ENCODE measurements around the gene SLC39A8. TPM values are rescaled to one million over a fixed set of nuclear protein-coding genes. Genes with fewer than 3 reads are reported as not detected.

The SLC39A8 gene
- total and polyA plus RNA-seq, 12 donors: 2.0 to 24.2 (median 8.2) TPM

GRCh38 chr4:102263024-102263787 lies 82.1 kb downstream of the SLC39A8 start:
- no peaks in the 10 kb centered on the region for H3K27me3 ChIP-seq
- H3K4me3 ChIP-seq: no peak overlapping the region
- H3K9me3 ChIP-seq (replicated peaks in 1 of 3): no peaks in the 10 kb centered on the region
- peak in 1 of 7 donors; percentile 4 for DNase-seq
- no peaks in the 10 kb centered on the region for H3K36me3 ChIP-seq (replicated peaks in 1 of 2)
- no peak overlapping the region for H3K27ac ChIP-seq
- WGBS, 4 donors: 45 to 54% (median 48%) methylated on average over 3 of the region's 3 CpGs
- TF ChIP-seq CTCF (IDR thresholded peaks at IDR 0.05) (peak; percentile 21 to 62 (median 48)), POLR2A (IDR thresholded peaks at IDR 0.05) (no peak)
- intact Hi-C loops (cut with DNase I): no loop called here
- H3K4me1 ChIP-seq (replicated peaks in 1 of 2): no peaks in the 10 kb centered on the region

DNA sequence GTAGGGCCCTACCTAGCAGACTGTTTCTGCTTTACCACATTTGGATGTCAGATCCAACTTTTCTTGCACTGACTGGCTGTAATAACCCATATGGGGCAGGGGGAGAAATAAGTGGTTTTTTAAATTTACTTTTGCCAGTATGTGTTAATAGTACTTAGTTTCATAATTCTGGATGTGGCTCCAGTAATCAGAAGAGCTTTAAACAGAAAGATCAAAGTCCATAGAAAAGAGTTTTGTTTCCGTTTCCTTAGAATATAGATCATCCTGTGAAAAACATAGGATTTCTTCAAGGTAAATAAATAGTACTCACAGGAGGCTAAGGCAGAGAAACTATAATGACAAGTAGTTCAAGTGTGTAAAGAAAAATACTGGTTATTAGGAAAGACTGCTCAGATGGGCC lies 85.6 kb downstream of the SLC39A8 start:
- 89 to 98% (median 92%) methylated on average over 1 of the region's 1 CpG for WGBS, 4 donors
- Histone ChIP-seq H3K27me3 (no peaks in the 10 kb centered on the region), H3K27ac (no peak overlapping the region), H3K36me3 (replicated peaks in 1 of 2) (no peaks in the 10 kb centered on the region), H3K9me3 (replicated peaks in 1 of 3) (no peaks in the 10 kb centered on the region), H3K4me3 (no peak overlapping the region), H3K4me1 (replicated peaks in 1 of 2) (no peaks in the 10 kb centered on the region)
- TF ChIP-seq CTCF (IDR thresholded peaks at IDR 0.05): no peak
- TF ChIP-seq POLR2A (IDR thresholded peaks at IDR 0.05): no peak
- intact Hi-C loops (cut with DNase I): no loop called here
- no peak for DNase-seq

DNA sequence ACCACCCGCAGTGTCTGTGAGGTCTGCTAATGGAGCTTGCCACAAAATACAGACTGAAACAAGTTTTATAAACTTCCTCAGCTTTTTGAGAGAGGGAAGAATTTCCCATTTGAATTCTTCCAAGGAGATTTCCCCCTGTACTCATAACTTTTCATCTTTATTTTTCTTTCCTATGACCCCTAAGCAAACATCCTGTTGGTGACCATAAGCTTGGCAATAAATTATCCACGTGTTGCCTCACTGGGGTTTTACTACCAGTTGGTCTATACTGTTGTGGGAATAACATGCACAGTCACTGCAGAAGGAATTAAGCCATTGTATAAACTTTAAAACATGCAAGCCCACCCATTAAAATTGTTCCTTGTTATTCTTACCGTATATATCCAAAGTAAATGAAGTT lies 86.2 kb downstream of the SLC39A8 start:
- DNase-seq: no peak
- Histone ChIP-seq H3K4me3 (no peak overlapping the region), H3K4me1 (replicated peaks in 1 of 2) (no peaks in the 10 kb centered on the region), H3K27ac (no peak overlapping the region), H3K36me3 (replicated peaks in 1 of 2) (no peaks in the 10 kb centered on the region), H3K9me3 (replicated peaks in 1 of 3) (no peaks in the 10 kb centered on the region), H3K27me3 (no peaks in the 10 kb centered on the region)
- intact Hi-C loops (cut with DNase I): no loop called here
- 48 to 70% (median 67%) methylated on average over 3 of the region's 3 CpGs for WGBS, 4 donors
- no peak for TF ChIP-seq POLR2A (IDR thresholded peaks at IDR 0.05)
- no peak for TF ChIP-seq CTCF (IDR thresholded peaks at IDR 0.05)

DNA sequence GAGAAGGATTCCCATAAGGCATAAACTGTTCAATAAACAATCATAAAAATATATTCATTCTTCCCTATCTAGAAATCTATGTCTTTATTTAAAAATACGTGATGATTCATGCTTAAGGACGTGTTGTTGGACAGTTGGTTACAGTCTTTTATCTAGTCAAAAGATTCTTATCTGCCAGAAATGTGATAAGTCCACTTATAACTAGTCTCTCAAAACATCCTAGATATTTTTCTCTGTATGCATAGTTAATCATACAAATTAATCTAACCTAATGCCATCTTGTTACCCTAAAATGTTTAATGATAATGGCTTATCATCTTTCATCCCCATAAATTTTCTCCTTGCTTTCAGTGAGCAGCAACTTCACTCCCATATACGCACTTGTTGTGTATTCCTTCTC lies 89.0 kb downstream of the SLC39A8 start:
- no peak overlapping the region for H3K4me3 ChIP-seq
- intact Hi-C loops (cut with DNase I): no loop called here
- H3K36me3 ChIP-seq (replicated peaks in 1 of 2): no peaks in the 10 kb centered on the region
- no peak overlapping the region for H3K27ac ChIP-seq
- H3K27me3 ChIP-seq: no peaks in the 10 kb centered on the region
- no peaks in the 10 kb centered on the region for H3K9me3 ChIP-seq (replicated peaks in 1 of 3)
- no peaks in the 10 kb centered on the region for H3K4me1 ChIP-seq (replicated peaks in 1 of 2)
- DNase-seq: no peak
- WGBS, 4 donors: 44 to 61% (median 48%) methylated on average over 3 of the region's 3 CpGs
- no peak for TF ChIP-seq CTCF (IDR thresholded peaks at IDR 0.05)
- no peak for TF ChIP-seq POLR2A (IDR thresholded peaks at IDR 0.05)

Measured in adrenal gland (tissue), 12 donors.